CD4-positive, alpha-beta T cell treated with Interleukin-6 at 100 ng/mL for 8 hours (primary cell): ENCODE data around the gene NVL.

Experiments
- DNase-seq: peaks from one replicate; pipeline ENCODE4 v3.0.0-alpha.2; 2020; ENCODE audit warnings: mixed read lengths, low spot score

The NVL gene

DNA sequence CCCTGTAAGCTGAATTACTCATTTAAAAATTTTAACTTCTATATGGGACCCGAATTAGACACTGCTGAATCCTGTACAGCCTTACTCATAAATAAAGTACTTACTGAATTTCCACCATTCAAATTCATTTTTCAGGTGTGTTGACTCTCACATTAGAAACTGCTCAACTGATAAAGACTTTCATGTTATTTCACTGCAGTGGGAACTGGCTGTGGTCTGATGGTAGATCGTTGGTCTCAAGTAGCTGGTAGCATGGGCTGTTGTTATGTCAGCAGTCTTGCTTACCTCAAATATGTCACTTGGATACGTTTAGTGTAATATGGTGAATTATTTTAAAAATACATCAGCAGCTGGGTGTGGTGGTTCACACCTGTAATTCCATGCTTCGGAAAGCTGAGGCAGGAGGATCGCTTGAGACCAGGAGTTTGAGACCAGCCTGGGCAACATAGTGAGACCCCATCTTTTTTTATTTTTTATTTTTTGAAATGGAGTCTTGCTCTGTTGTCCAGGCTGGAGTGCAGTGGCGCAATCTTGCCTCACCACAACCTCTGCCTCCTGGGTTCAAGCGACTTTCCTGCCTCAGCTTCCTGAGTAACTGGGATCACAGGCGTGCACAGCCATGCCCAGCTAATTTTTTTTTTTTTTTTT is 136.5 kb downstream of the NVL start:
- DNase-seq: no peak

- no peak for DNase-seq
Observed at GRCh38 chr1:224192082-224192788, 137.7 kb downstream of the NVL start.

DNA sequence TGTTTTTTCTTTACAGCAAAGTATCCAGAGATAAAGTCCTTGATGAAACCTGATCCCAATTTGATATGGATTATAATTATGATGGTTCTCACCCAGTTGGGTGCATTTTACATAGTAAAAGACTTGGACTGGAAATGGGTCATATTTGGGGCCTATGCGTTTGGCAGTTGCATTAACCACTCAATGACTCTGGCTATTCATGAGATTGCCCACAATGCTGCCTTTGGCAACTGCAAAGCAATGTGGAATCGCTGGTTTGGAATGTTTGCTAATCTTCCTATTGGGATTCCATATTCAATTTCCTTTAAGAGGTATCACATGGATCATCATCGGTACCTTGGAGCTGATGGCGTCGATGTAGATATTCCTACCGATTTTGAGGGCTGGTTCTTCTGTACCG is 140.4 kb downstream of the NVL start:
- DNase-seq: no peak

- no peak for DNase-seq
Observed at GRCh38 chr1:224188286-224188685, 141.7 kb downstream of the NVL start.

DNA sequence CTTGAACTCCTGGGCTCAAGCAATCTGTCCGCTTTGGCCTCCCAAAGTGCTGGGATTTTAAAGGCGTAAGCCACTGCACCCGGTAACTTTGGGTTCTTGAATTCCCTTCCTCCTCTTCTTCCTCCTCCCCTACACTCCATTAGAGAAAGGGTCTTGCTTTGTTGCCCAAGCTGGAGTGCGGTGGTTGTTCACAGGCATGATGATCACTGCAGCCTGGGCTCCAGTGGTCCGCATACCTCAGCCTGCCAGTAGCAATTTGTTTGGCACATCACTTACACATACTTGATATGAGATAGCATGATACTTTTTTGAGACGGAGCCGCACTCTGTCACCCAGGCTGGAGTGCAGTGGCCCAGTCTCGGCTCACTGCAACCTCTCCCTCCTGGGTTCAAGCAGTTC is 144.8 kb downstream of the NVL start:
- DNase-seq: no peak

GRCh38 chr1:224183591-224184312 is 146.2 kb downstream of the NVL start:
- peak; percentile 42 for DNase-seq

DNA sequence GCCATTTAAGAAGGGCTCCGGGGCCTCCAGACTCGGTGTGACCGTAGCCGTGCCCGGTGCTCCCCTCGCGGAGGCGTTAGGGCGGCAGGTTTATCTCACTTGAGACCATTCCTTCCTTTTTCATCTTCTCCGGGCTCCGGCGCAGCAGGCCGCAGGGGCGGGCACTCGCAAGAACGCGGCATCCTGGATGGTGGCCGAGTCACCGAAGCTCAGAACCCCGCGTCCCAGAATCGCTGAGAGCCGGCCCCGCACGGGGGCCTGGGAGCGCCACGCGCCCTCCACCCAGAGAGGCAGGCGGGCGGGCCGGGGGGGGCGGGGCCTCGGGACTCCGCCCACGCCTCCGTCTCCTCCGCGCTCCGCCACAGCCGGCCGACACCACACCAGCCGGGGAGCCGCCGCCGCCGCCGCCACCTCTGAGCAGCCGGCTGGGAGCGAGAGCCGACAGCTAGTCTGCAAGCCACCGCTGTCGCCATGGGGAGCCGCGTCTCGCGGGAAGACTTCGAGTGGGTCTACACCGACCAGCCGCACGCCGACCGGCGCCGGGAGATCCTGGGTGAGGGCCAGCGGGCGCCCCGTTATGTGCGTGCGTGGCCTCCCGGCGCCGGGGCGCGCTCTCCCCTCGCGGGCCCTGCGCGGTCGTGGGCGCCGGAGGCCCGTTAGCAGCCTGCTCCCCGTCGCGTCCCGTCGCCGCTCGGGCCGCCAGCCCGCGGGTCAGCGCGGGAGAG is 146.9 kb downstream of the NVL start, which contains the start of gene DEGS1:
DEGS1 (plus strand) TSS at position 375 of the 725 bp plus-strand sequence; CDS start at position 472, 97 bp downstream.
- DNase-seq: peak; percentile 83

GRCh38 chr1:224182057-224182865 is 147.7 kb downstream of the NVL start:
- peak; percentile 71 for DNase-seq

- DNase-seq: no peak
Observed at GRCh38 chr1:224181453-224181810, 148.5 kb downstream of the NVL start.

GRCh38 chr1:224180783-224181452 is 149.1 kb downstream of the NVL start:
- no peak for DNase-seq

GRCh38 chr1:224178894-224179293 is 151.1 kb downstream of the NVL start:
- DNase-seq: no peak

DNA sequence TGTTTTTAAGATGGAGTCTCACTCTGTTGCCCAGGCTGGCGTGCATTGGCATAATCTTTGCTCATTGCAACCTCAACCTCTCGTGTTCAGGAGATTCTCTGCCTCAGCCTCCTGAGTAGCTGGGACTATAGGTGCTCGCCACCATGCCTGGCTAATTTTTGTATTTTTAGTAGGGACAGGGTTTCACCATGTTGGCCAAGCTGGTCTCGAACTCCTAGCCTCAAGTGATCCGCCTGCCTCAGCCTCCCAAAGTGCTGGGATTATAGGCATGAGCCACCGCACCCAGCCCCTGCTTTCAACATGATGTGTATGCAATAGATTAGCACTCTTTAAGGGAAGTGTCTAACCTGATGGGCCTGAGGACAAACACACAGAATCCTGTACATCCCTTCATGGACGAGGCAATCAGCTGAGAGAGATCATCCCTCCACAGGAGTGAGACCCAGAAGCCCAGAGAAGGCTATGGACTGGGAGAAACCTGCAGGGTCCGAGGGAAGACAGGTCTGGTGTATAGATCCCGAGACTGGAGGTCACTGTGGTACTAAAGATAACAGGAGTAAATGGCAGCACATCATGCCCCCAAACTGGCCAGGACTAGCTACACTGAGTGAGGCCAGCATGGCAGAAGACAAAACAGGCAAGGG is 152.5 kb downstream of the NVL start:
- DNase-seq: no peak
